Immature natural killer cell (primary cell): ENCODE data around the gene CENPW. TPM values are rescaled to one million over a fixed set of nuclear protein-coding genes. Genes with fewer than 3 reads are reported as not detected.

ENCODE experiments used
- DNase-seq, 3 donors: peaks; one replicate each; pipeline ENCODE4 v3.0.0; 2022; ENCODE audit warnings: mixed read lengths in 1 of 3
- H3K27ac Mint-ChIP-seq, 6 donors: one replicate each; pipeline ENCODE4 v1.8.0; 2020; ENCODE audit warnings: mixed read lengths in 6 of 6, mild to moderate bottlenecking in 5 of 6, inconsistent platforms in 4 of 6, moderate library complexity in 3 of 6
- H3K27me3 Mint-ChIP-seq, 3 donors: one replicate each; pipeline ENCODE4 v1.8.0; 2020 to 2021; ENCODE audit warnings: low read depth in 3 of 3, mild to moderate bottlenecking in 3 of 3, mixed read lengths in 3 of 3, moderate library complexity in 3 of 3, inconsistent platforms in 1 of 3
- H3K36me3 Mint-ChIP-seq, 3 donors: one replicate each; pipeline ENCODE4 v1.8.0; 2020; ENCODE audit warnings: mixed read lengths in 3 of 3, inconsistent platforms in 2 of 3, mild to moderate bottlenecking in 2 of 3
- H3K4me1 Mint-ChIP-seq, 2 donors: one replicate each; pipeline ENCODE4 v1.8.0; 2020; ENCODE audit warnings: inconsistent platforms in 2 of 2, mild to moderate bottlenecking in 2 of 2, mixed read lengths in 2 of 2, moderate library complexity in 1 of 2
- H3K4me3 Mint-ChIP-seq, 5 donors: one replicate each; pipeline ENCODE4 v1.8.0; 2020; ENCODE audit warnings: mild to moderate bottlenecking in 5 of 5, mixed read lengths in 5 of 5, inconsistent platforms in 3 of 5, moderate library complexity in 3 of 5
- H3K9me3 Mint-ChIP-seq, 6 donors: one replicate each; pipeline ENCODE4 v1.8.0; 2020; ENCODE audit warnings: mild to moderate bottlenecking in 6 of 6, mixed read lengths in 6 of 6, inconsistent platforms in 4 of 6, moderate library complexity in 3 of 6
- polyA plus RNA-seq, 3 donors: library from polyadenylated mRNA; unstranded; fragments of 300-500 nt; fragmentation: Illumina TruSeq; gene quantifications; one replicate each; pipeline ENCODE4 v1.2.3, GENCODE V29; 2021

The CENPW gene
- polyA plus RNA-seq, 3 donors from 2014 or later: 1.7 to 5.0 (median 4.1) TPM

DNA sequence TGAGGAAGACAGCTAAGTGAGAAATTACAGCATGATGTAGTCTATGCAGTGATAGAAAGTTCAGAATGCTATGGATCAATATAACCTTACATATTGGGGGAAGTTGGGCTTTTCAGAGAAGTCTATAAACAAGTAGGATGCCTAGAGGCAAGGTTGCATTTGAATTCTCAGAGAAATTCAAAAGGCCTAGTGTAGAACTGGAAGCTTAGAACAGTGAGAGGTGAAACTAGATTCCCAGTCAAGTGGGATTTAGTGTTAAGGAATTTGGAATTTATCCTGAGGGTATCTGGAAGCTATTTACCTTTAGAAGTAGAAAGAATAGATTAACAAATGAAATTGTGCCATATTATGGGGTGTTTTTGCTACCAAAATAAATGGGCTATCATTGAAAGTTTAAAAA, 4.3 kb downstream of the CENPW start:
- H3K4me3 Mint-ChIP-seq: no peak overlapping the region
- no peak for DNase-seq
- no peak overlapping the region for H3K27ac Mint-ChIP-seq
- H3K4me1 Mint-ChIP-seq: peaks cover 12 to 14% of the 10 kb centered on the region in 2 donors
- H3K36me3 Mint-ChIP-seq: no peaks in the 10 kb centered on the region
- H3K9me3 Mint-ChIP-seq: no peaks in the 10 kb centered on the region
- H3K27me3 Mint-ChIP-seq: no peaks in the 10 kb centered on the region

DNA sequence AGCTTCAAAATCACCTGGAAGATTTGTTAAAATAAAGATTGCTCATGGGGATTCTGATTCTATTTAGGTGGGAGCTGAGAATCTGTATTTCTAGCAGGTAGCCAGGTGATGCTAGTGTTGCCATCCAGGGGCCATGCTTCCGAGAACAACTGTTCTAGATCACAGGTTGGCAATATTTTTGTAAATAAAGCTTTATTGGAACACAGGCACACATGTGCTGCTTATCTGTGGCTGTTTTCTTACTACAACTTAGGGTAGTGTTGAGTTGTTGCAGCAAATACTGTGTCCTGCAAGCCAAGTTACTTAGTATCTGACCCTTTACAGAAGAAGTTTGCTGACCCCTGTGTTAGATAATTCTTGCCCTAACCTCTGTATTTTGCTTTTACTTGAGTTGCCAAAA, 12.0 kb downstream of the CENPW start:
- DNase-seq: no peak
- no peak overlapping the region for H3K4me3 Mint-ChIP-seq
- H3K36me3 Mint-ChIP-seq: no peaks in the 10 kb centered on the region
- H3K4me1 Mint-ChIP-seq: no peaks in the 10 kb centered on the region
- H3K27ac Mint-ChIP-seq: no peak overlapping the region
- peaks cover 0 to 4% (median 0%) of the 10 kb centered on the region in 6 donors for H3K9me3 Mint-ChIP-seq
- peaks cover 0 to 2% (median 0%) of the 10 kb centered on the region in 3 donors for H3K27me3 Mint-ChIP-seq

DNA sequence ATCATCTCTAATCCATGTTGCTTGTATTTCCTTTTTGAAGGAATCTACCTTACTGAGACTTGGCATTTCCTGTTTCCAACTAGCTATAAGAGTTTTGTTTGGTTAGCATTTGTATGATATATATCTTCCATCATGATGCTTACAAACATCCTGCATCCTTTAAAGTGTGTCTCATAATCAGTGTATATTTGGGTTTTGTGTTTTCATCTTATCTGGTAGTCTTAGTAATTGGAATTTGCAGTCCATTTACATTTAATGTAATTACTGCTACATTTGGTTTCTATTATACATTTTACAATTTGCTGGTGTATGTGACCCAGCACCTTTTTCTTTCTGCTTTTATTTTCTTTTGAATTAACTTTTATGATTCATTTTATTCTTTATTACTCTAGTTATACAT, 12.6 kb downstream of the CENPW start:
- Mint-ChIP-seq H3K27me3 (peaks cover 0 to 2% (median 0%) of the 10 kb centered on the region in 3 donors), H3K36me3 (no peaks in the 10 kb centered on the region), H3K4me1 (no peaks in the 10 kb centered on the region), H3K27ac (no peak overlapping the region), H3K9me3 (peaks cover 0 to 4% (median 0%) of the 10 kb centered on the region in 6 donors), H3K4me3 (no peak overlapping the region)
- DNase-seq: no peak

DNA sequence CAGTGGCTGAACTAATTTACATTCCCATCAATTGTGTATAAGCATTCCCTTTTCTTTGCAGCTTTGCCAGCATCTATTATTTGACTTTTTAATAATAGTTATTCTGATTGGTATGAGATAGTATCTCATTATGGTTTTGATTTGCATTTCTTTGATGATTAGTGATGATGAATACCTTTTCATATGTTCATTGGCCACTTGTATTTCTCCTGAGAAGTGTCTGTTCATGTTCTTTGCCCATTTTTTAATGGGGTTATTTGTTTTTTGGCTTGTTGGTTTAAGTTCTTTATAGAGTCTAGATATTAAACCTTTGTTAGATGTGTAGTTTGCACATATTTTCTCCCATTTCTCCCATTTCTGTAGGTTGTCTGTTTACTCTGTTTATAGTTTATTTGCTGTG, 16.6 kb downstream of the CENPW start:
- no peak for DNase-seq
- Mint-ChIP-seq H3K4me1 (no peaks in the 10 kb centered on the region), H3K36me3 (peaks cover 5 to 6% (median 6%) of the 10 kb centered on the region in 3 donors), H3K27me3 (peaks cover 0 to 7% (median 0%) of the 10 kb centered on the region in 3 donors), H3K27ac (no peak overlapping the region), H3K9me3 (peaks cover 10 to 29% (median 18%) of the 10 kb centered on the region in 6 donors), H3K4me3 (no peak overlapping the region)

DNA sequence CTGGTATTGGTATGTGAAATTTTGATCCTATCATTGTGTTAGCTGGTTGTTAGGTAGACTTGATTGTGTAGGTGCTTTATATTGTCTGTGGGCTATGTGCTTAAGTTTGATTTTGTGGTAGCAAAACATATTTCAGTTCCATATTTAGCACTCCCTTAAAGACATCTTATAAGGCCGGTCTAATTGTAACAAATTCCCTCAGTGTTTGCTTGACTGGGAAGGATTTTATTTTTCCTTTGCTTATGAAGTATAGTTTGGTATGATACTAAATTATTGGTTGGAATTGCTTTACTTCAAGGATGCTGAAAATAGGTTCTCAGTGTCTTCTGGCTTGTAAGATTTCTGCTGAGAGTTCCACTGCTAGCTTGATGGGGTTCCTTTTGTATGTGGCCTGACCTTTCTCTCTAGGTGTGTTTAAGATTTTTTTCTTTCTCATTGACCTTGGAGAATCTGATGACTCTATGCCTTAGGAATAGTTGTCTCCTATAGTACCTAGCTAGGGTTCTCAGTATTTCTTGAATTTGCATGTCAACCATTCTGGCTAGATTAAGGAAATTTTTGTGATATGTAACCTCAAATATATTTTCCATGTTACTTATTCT, 20.1 kb downstream of the CENPW start:
- H3K27ac Mint-ChIP-seq: no peak overlapping the region
- peaks cover 6 to 12% (median 12%) of the 10 kb centered on the region in 3 donors for H3K36me3 Mint-ChIP-seq
- H3K27me3 Mint-ChIP-seq: peaks cover 0 to 7% (median 0%) of the 10 kb centered on the region in 3 donors
- H3K9me3 Mint-ChIP-seq: peaks cover 12 to 33% (median 20%) of the 10 kb centered on the region in 6 donors
- DNase-seq: no peak
- no peak overlapping the region for H3K4me3 Mint-ChIP-seq
- H3K4me1 Mint-ChIP-seq: no peaks in the 10 kb centered on the region

DNA sequence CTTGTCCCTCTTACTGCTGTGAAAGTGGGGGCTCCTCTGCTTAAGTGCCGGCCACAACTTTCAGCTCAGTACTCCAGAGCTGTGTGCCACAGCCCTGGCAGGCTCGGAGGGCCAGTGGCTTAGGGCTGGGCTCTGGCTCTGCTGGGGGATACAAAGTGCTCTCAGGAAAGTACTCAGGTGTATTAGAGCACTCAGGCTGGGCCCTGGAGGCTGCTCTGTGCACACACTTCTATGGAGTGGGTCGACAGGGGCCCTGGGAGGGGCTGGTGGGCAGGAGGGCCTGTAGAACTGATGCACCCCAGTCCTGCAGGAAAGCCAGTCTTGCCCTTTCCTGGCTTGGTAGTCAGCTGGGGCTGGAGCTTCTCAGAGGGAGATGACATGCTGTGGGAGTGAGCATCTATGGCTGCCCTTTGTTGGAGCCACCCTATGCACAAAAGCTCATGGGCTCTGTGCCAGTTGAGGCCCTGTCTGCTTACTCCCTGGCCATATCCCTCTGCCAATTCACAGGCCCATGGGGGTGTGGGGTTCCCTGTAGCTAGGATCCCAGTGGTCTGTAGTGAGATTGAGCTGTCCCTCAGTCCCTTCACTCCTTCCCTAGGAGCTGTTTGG, 22.0 kb downstream of the CENPW start:
- H3K27me3 Mint-ChIP-seq: peaks cover 0 to 5% (median 0%) of the 10 kb centered on the region in 3 donors
- peaks cover 6 to 12% (median 12%) of the 10 kb centered on the region in 3 donors for H3K36me3 Mint-ChIP-seq
- no peaks in the 10 kb centered on the region for H3K4me1 Mint-ChIP-seq
- H3K27ac Mint-ChIP-seq: no peak overlapping the region
- no peak for DNase-seq
- peaks cover 12 to 33% (median 18%) of the 10 kb centered on the region in 6 donors for H3K9me3 Mint-ChIP-seq
- no peak overlapping the region for H3K4me3 Mint-ChIP-seq

DNA sequence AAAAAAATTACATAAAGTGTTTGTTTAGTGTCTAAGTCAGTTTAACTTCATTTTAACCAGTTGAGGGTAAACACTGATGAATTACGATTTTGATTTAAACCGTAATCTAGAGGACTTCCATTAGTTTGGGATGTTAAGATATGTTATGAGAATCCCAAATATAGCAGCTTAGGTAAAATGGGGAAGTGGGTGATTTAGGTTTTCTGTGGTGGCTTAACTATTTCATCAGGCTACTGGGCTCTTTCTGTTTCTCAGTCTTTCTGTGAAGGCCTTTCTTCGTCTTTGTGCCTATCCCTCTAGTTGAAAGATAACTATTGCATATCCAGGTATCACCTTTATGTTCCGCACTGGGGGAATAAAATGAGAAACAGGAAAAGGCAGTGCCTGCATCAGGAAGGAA, 27.9 kb downstream of the CENPW start:
- H3K9me3 Mint-ChIP-seq: peaks cover 0 to 5% (median 2%) of the 10 kb centered on the region in 6 donors
- no peaks in the 10 kb centered on the region for H3K4me1 Mint-ChIP-seq
- H3K4me3 Mint-ChIP-seq: no peak overlapping the region
- no peaks in the 10 kb centered on the region for H3K27me3 Mint-ChIP-seq
- DNase-seq: no peak
- peaks cover 0 to 3% (median 0%) of the 10 kb centered on the region in 3 donors for H3K36me3 Mint-ChIP-seq
- H3K27ac Mint-ChIP-seq: no peak overlapping the region

DNA sequence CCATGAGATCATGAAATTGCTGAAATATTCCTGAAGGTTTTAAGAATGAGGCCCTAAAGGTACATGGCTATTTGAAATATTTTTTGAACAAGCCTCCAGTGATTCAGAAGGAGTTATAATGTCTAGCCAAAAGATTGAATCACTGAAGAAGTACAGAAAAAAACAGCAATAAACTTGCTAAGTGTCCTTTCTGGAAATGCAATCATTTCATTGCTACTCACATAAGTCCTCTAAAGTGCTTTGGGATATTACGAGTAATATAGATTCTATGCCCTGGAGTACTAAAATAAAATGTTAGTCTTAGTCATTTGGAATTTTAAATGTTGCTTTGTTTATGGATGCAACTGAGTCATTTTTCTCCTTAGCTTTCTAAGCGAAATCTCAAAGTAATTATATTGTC, 32.7 kb downstream of the CENPW start:
- DNase-seq: no peak
- no peaks in the 10 kb centered on the region for H3K27me3 Mint-ChIP-seq
- no peaks in the 10 kb centered on the region for H3K36me3 Mint-ChIP-seq
- H3K9me3 Mint-ChIP-seq: peaks cover 0 to 10% (median under 1%) of the 10 kb centered on the region in 6 donors
- no peak overlapping the region for H3K4me3 Mint-ChIP-seq
- no peaks in the 10 kb centered on the region for H3K4me1 Mint-ChIP-seq
- H3K27ac Mint-ChIP-seq: no peak overlapping the region

DNA sequence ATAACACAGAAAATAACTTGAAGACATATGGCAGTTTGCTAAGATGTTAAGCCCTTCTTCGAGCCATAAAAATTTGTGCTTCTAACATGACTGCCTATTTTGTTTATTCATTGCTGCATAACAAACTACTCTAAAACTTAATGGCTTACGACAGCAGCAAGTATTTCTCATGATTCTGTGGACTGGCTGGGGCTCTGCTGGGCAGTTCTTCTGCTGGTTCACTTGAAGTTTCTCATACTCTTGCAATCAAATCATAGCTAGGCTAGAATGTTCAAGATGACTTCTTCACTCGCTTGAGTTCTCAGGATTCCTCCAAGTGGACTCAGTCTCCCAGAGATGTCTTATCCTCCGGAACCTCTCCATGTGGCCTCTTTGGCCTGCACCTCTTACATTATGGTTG, 33.4 kb downstream of the CENPW start:
- Mint-ChIP-seq H3K9me3 (peaks cover 0 to 10% (median under 1%) of the 10 kb centered on the region in 6 donors), H3K27me3 (no peaks in the 10 kb centered on the region), H3K36me3 (no peaks in the 10 kb centered on the region), H3K4me3 (no peak overlapping the region), H3K27ac (no peak overlapping the region), H3K4me1 (no peaks in the 10 kb centered on the region)
- no peak for DNase-seq

DNA sequence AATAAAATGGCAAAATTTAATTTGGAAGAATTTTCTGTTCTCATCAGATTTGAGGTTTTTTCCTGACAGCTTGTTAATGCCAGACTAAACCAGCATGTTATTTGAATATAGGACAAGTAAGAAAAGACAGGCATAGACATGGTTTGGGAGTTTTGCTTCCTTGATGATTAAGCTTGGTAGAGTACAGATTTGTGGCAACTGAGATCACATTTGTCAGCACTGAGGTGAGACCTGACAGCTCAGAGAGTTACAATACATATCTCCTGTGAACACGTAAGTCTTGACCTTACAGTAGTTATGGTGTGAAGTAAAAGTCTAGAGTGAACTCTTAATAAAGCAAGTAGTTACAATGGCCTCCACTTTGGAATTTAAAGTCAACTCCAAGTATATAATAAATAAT, 34.5 kb downstream of the CENPW start:
- DNase-seq: no peak
- H3K4me1 Mint-ChIP-seq: no peaks in the 10 kb centered on the region
- H3K27ac Mint-ChIP-seq: no peak overlapping the region
- peaks cover 0 to 10% (median under 1%) of the 10 kb centered on the region in 6 donors for H3K9me3 Mint-ChIP-seq
- no peaks in the 10 kb centered on the region for H3K36me3 Mint-ChIP-seq
- peaks cover 0 to 2% (median 0%) of the 10 kb centered on the region in 3 donors for H3K27me3 Mint-ChIP-seq
- no peak overlapping the region for H3K4me3 Mint-ChIP-seq

DNA sequence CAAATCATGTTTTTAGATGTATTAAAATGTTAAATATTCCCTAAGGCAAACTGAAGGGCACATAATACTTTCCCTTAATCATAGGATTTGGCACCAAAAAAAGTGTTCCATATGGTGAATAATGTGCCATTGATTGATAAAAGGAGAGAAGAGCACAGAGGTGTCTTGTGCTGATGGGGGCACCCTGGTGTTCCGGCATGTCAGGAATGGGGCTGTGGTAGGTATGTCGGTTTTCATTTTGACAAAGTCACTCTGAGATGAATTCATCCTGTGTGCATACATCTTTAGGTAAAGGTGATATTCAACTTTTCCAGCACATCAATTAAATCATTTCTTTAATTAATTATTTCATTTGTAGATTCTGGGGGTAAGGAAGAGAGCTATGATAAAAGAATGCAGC, 36.8 kb downstream of the CENPW start:
- Mint-ChIP-seq H3K9me3 (peaks cover 0 to 13% (median 3%) of the 10 kb centered on the region in 6 donors), H3K36me3 (no peaks in the 10 kb centered on the region), H3K27me3 (peaks cover 0 to 2% (median 0%) of the 10 kb centered on the region in 3 donors), H3K4me3 (no peak overlapping the region), H3K4me1 (no peaks in the 10 kb centered on the region), H3K27ac (no peak overlapping the region)
- DNase-seq: no peak

DNA sequence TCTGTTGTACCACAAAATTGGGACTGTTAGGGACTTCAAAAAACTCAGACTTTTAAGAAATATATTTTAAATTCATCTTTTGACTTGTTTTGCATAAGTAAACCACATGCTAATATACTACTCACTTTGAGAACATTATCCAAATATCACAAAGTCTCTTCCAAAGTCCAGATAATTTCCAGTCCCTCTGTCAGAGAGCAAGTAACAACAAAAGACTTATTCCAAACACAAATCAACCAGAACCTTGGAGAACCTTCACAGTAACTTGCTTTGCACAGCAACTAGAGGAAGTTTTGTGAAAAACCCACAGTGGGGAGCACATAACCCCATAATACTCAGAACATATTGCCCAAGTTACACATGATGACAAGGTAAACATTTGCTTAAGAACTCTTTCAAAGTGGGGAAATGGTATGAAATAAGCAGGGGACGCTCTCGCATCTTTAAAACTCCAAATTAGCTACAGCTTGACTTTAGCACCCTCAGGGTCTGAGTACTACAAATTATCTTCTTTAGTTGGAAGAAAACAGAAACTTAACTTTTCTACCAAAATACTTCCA, 37.8 kb downstream of the CENPW start:
- H3K27me3 Mint-ChIP-seq: peaks cover 0 to 2% (median 0%) of the 10 kb centered on the region in 3 donors
- no peaks in the 10 kb centered on the region for H3K4me1 Mint-ChIP-seq
- peaks cover 0 to 16% (median 7%) of the 10 kb centered on the region in 6 donors for H3K9me3 Mint-ChIP-seq
- no peak overlapping the region for H3K27ac Mint-ChIP-seq
- DNase-seq: no peak
- H3K36me3 Mint-ChIP-seq: no peaks in the 10 kb centered on the region
- H3K4me3 Mint-ChIP-seq: no peak overlapping the region

DNA sequence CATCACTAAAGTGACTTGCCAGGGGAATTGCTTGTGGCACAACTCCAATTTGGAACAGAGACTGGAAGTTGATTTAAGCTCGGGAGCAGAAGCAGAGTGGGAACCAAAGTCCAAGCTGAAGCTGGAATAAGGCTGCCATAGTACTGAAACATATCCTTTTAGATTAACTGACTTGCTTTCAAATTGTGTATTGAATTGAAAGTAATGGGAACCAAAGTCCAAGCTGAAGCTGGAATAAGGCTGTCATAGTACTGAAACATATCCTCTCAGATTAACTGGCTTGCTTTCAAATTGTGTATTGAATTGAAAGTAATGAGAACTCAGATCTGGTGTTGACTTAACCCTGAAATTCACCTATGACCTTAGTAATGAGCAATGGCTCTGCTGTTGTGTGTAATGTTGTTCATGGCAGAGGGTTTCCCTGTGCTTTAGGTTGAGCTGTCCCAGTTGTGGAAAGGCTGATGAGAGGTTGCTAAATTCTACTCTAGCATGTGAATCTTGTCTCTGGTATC, 40.2 kb downstream of the CENPW start:
- H3K4me1 Mint-ChIP-seq: no peaks in the 10 kb centered on the region
- peaks cover 2 to 19% (median 11%) of the 10 kb centered on the region in 6 donors for H3K9me3 Mint-ChIP-seq
- no peaks in the 10 kb centered on the region for H3K36me3 Mint-ChIP-seq
- H3K4me3 Mint-ChIP-seq: no peak overlapping the region
- no peak overlapping the region for H3K27ac Mint-ChIP-seq
- DNase-seq: no peak
- peaks cover 0 to 2% (median 0%) of the 10 kb centered on the region in 3 donors for H3K27me3 Mint-ChIP-seq

DNA sequence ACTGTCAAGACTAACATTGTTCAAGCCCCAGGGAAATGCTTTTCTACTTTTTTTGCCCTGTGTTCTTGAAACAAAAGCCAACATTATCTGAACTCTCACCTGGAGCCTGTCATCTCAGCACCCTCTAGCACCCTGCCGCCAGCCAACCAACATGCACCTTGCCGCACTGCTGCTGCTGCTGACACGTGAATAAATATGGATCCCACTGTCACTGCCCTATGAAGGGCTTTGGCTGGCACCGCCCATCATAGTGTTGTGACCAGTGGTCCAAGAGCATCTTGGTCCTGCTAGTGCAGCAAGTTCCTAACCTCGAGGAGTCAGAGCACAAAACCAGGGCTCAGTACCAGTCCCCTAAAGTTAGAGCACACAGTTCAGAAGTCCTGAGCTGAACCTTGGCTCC, 41.6 kb downstream of the CENPW start:
- Mint-ChIP-seq H3K27ac (no peak overlapping the region), H3K27me3 (peaks cover 0 to 2% (median 0%) of the 10 kb centered on the region in 3 donors), H3K4me3 (no peak overlapping the region), H3K36me3 (no peaks in the 10 kb centered on the region), H3K9me3 (peaks cover 2 to 19% (median 11%) of the 10 kb centered on the region in 6 donors), H3K4me1 (no peaks in the 10 kb centered on the region)
- no peak for DNase-seq
